ENCODE results near the gene LGALS7. TPM values are rescaled to one million over a fixed set of nuclear protein-coding genes. Genes with fewer than 3 reads are reported as not detected.

Gene LGALS7
- total RNA-seq, 2 donors from 2014 or later: not detected

GRCh38 chr19:38730731-38731589, 42.4 kb downstream of the LGALS7 start:
- no peak for ATAC-seq
- no peaks in the 10 kb centered on the region for H3K27me3 ChIP-seq
- H3K4me1 ChIP-seq: peaks cover 50% of the 10 kb centered on the region
- TF ChIP-seq POLR2A (IDR thresholded peaks at IDR 0.05) (no peak), CTCF (IDR thresholded peaks at IDR 0.05) (no peak)
- WGBS, 2 donors: 71 to 73% methylated on average over 8 to 14 of the region's 19 CpGs
- H3K9me3 ChIP-seq: no peaks in the 10 kb centered on the region
- intact Hi-C loops (cut with DNase I): no loop called here
- DNase-seq: peak in 2 of 4 donors; percentile 7 to 21
- peaks cover 14 to 19% of the 10 kb centered on the region in 2 donors for H3K36me3 ChIP-seq (replicated peaks in 1 of 2; ENCODE audit: insufficient read depth in 1 of 2, low read depth in 2 of 2)
- peak overlapping the region; percentile 68 to 92 (median 90) for H3K27ac ChIP-seq
- H3K4me3 ChIP-seq: no peak overlapping the region

GRCh38 chr19:38730470-38730730, 42.9 kb downstream of the LGALS7 start:
- H3K4me3 ChIP-seq: no peak overlapping the region
- DNase-seq: no peak
- peaks cover 50% of the 10 kb centered on the region for H3K4me1 ChIP-seq
- peaks cover 16 to 24% of the 10 kb centered on the region in 2 donors for H3K36me3 ChIP-seq (replicated peaks in 1 of 2; ENCODE audit: insufficient read depth in 1 of 2, low read depth in 2 of 2)
- no peaks in the 10 kb centered on the region for H3K9me3 ChIP-seq
- ATAC-seq: no peak
- 84 to 87% methylated on average over 4 to 7 of the region's 7 CpGs for WGBS, 2 donors
- TF ChIP-seq POLR2A (IDR thresholded peaks at IDR 0.05) (no peak), CTCF (IDR thresholded peaks at IDR 0.05) (no peak)
- peak overlapping the region in 3 of 4 donors; percentile 90 to 92 (median 90) for H3K27ac ChIP-seq
- intact Hi-C loops (cut with DNase I): no loop called here
- no peaks in the 10 kb centered on the region for H3K27me3 ChIP-seq

- no peak overlapping the region for H3K4me3 ChIP-seq
- peaks cover 20 to 27% of the 10 kb centered on the region in 2 donors for H3K36me3 ChIP-seq (replicated peaks in 1 of 2; ENCODE audit: insufficient read depth in 1 of 2, low read depth in 2 of 2)
- H3K4me1 ChIP-seq: peaks cover 45% of the 10 kb centered on the region
- intact Hi-C loops (cut with DNase I): no loop called here
- peak; percentile 29 for ATAC-seq
- no peaks in the 10 kb centered on the region for H3K27me3 ChIP-seq
- peak; percentile 64 to 78 (median 68) for DNase-seq
- peak overlapping the region in 3 of 4 donors; percentile 90 to 92 (median 90) for H3K27ac ChIP-seq
- no peaks in the 10 kb centered on the region for H3K9me3 ChIP-seq
- 66 to 86% methylated on average over 12 to 13 of the region's 17 CpGs for WGBS, 2 donors
- peak; percentile 52 to 78 (median 63) for TF ChIP-seq CTCF (IDR thresholded peaks at IDR 0.05)
- TF ChIP-seq POLR2A (IDR thresholded peaks at IDR 0.05): no peak
Observed at GRCh38 chr19:38729653-38730469, 43.5 kb downstream of the LGALS7 start.

GRCh38 chr19:38728752-38729541, 44.4 kb downstream of the LGALS7 start:
- 86 to 88% methylated on average over 16 to 37 of the region's 37 CpGs for WGBS, 2 donors
- peak overlapping the region in 2 of 4 donors; percentile 90 for H3K27ac ChIP-seq
- intact Hi-C loops (cut with DNase I): no loop called here
- TF ChIP-seq POLR2A (IDR thresholded peaks at IDR 0.05) (no peak), CTCF (IDR thresholded peaks at IDR 0.05) (no peak)
- H3K4me1 ChIP-seq: peaks cover 37% of the 10 kb centered on the region
- H3K27me3 ChIP-seq: no peaks in the 10 kb centered on the region
- ATAC-seq: no peak
- no peak overlapping the region for H3K4me3 ChIP-seq
- no peaks in the 10 kb centered on the region for H3K9me3 ChIP-seq
- peaks cover 29 to 32% of the 10 kb centered on the region in 2 donors for H3K36me3 ChIP-seq (replicated peaks in 1 of 2; ENCODE audit: insufficient read depth in 1 of 2, low read depth in 2 of 2)
- peak in 3 of 4 donors; percentile 3 to 17 (median 16) for DNase-seq
